ENCODE data around the gene PITX1.

DNA sequence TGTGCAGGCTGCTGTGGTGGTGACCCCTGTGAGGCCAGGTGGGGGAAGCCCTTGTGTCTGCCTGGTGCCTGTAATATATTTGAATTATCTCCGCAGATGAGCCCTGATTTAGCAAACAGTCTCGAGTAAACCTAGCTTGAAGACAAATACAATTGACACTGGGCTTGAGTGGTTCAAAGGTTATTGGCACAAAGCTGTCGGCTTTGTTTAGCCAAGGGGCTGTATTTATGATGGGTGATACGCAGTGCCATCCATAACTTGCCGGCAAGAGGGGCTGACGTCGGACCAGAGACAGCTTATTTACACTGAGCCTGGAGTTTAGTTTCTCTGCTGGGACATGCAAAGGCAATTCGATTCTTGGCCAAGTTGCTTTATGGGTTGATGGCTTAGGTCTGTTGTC, 20.0 kb upstream of the PITX1 start:
- TF ChIP-seq TAF1 (IDR thresholded peaks at IDR 0.05; ENCODE audit: low read depth), result no peak
- TF ChIP-seq, protein P1, sequence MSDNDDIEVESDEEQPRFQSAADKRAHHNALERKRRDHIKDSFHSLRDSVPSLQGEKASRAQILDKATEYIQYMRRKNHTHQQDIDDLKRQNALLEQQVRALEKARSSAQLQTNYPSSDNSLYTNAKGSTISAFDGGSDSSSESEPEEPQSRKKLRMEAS (IDR thresholded peaks at IDR 0.05), result no peak
- TF ChIP-seq, protein P2, sequence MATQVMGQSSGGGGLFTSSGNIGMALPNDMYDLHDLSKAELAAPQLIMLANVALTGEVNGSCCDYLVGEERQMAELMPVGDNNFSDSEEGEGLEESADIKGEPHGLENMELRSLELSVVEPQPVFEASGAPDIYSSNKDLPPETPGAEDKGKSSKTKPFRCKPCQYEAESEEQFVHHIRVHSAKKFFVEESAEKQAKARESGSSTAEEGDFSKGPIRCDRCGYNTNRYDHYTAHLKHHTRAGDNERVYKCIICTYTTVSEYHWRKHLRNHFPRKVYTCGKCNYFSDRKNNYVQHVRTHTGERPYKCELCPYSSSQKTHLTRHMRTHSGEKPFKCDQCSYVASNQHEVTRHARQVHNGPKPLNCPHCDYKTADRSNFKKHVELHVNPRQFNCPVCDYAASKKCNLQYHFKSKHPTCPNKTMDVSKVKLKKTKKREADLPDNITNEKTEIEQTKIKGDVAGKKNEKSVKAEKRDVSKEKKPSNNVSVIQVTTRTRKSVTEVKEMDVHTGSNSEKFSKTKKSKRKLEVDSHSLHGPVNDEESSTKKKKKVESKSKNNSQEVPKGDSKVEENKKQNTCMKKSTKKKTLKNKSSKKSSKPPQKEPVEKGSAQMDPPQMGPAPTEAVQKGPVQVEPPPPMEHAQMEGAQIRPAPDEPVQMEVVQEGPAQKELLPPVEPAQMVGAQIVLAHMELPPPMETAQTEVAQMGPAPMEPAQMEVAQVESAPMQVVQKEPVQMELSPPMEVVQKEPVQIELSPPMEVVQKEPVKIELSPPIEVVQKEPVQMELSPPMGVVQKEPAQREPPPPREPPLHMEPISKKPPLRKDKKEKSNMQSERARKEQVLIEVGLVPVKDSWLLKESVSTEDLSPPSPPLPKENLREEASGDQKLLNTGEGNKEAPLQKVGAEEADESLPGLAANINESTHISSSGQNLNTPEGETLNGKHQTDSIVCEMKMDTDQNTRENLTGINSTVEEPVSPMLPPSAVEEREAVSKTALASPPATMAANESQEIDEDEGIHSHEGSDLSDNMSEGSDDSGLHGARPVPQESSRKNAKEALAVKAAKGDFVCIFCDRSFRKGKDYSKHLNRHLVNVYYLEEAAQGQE (IDR thresholded peaks at IDR 0.05; ENCODE audit: low read depth), result no peak
- TF ChIP-seq EGR1 (IDR thresholded peaks at IDR 0.05), result no peak
- no peak for TF ChIP-seq EP300 (IDR thresholded peaks at IDR 0.05; ENCODE audit: borderline replicate concordance)
- TF ChIP-seq FOXM1 (IDR thresholded peaks at IDR 0.05; ENCODE audit: borderline replicate concordance, low read depth), result no peak
- no peak for TF ChIP-seq TEAD4 (IDR thresholded peaks at IDR 0.05)
- no peak for TF ChIP-seq TCF12 (IDR thresholded peaks at IDR 0.05; ENCODE audit: low read depth)
